Measurements from ENCODE around the gene TINAG.

Gene TINAG

GRCh38 chr6:54366667-54367327, 58.6 kb downstream of the TINAG start:
- intact Hi-C loops (cut with DNase I; ENCODE audit: low total_unique reads): no loop called here

GRCh38 chr6:54377776-54378175, 69.5 kb downstream of the TINAG start:
- no peaks in the 10 kb centered on the region for H3K4me1 ChIP-seq
- TF ChIP-seq, protein P1, sequence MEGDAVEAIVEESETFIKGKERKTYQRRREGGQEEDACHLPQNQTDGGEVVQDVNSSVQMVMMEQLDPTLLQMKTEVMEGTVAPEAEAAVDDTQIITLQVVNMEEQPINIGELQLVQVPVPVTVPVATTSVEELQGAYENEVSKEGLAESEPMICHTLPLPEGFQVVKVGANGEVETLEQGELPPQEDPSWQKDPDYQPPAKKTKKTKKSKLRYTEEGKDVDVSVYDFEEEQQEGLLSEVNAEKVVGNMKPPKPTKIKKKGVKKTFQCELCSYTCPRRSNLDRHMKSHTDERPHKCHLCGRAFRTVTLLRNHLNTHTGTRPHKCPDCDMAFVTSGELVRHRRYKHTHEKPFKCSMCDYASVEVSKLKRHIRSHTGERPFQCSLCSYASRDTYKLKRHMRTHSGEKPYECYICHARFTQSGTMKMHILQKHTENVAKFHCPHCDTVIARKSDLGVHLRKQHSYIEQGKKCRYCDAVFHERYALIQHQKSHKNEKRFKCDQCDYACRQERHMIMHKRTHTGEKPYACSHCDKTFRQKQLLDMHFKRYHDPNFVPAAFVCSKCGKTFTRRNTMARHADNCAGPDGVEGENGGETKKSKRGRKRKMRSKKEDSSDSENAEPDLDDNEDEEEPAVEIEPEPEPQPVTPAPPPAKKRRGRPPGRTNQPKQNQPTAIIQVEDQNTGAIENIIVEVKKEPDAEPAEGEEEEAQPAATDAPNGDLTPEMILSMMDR (IDR thresholded peaks at IDR 0.05): no peak
- H3K27me3 ChIP-seq: no peaks in the 10 kb centered on the region
- H3K36me3 ChIP-seq: no peaks in the 10 kb centered on the region
- intact Hi-C loops (cut with DNase I; ENCODE audit: low total_unique reads): no loop called here
- H3K27ac ChIP-seq: no peak overlapping the region
- H3K9me3 ChIP-seq: no peaks in the 10 kb centered on the region
- no peak overlapping the region for H3K4me3 ChIP-seq
- no peak for DNase-seq

More at GRCh38 chr6:54366667-54367327, 58.6 kb downstream of the TINAG start:
- no peaks in the 10 kb centered on the region for H3K27me3 ChIP-seq
- TF ChIP-seq, protein P1 (IDR thresholded peaks at IDR 0.05): no peak
- no peak overlapping the region for H3K4me3 ChIP-seq
- H3K9me3 ChIP-seq: no peaks in the 10 kb centered on the region
- DNase-seq: no peak
- no peak overlapping the region for H3K27ac ChIP-seq
- no peaks in the 10 kb centered on the region for H3K4me1 ChIP-seq
- no peaks in the 10 kb centered on the region for H3K36me3 ChIP-seq

DNA sequence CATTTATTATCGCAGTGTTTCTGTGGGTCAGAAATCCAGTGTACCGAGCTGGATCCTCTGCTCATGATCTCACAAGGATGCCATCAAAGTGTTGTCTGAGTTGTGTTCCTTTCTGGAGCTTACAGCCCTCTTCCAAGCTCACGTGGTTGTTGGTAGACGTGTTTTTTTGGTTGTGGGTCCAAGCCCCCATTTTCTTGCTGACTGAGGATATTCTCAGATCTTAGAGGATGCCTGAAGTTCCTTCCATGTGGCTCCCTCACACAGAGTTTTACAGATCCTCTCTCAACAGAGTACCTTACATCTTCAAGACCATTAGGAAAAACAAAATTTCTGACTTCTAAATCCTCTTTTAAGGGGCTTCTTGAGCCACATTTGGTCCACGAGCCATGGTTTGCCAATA, 78.1 kb downstream of the TINAG start:
- H3K27ac ChIP-seq: no peak overlapping the region
- intact Hi-C loops (cut with DNase I; ENCODE audit: low total_unique reads): no loop called here
- no peaks in the 10 kb centered on the region for H3K27me3 ChIP-seq
- no peak overlapping the region for H3K4me3 ChIP-seq
- no peaks in the 10 kb centered on the region for H3K36me3 ChIP-seq
- no peak for DNase-seq
- TF ChIP-seq, protein P1 (IDR thresholded peaks at IDR 0.05): no peak
- no peaks in the 10 kb centered on the region for H3K4me1 ChIP-seq
- H3K9me3 ChIP-seq: no peaks in the 10 kb centered on the region

- no peaks in the 10 kb centered on the region for H3K4me1 ChIP-seq
- intact Hi-C loops (cut with DNase I; ENCODE audit: low total_unique reads): no loop called here
- TF ChIP-seq, protein P1 (IDR thresholded peaks at IDR 0.05): no peak
Observed at GRCh38 chr6:54390362-54390761, 82.1 kb downstream of the TINAG start.

GRCh38 chr6:54391577-54391976, 83.3 kb downstream of the TINAG start:
- intact Hi-C loops (cut with DNase I; ENCODE audit: low total_unique reads): no loop called here
- H3K4me3 ChIP-seq: no peak overlapping the region
- TF ChIP-seq, protein P1 (IDR thresholded peaks at IDR 0.05): no peak
- no peaks in the 10 kb centered on the region for H3K36me3 ChIP-seq
- DNase-seq: no peak
- H3K27ac ChIP-seq: no peak overlapping the region
- H3K9me3 ChIP-seq: no peaks in the 10 kb centered on the region
- no peaks in the 10 kb centered on the region for H3K27me3 ChIP-seq
- H3K4me1 ChIP-seq: no peaks in the 10 kb centered on the region

More at GRCh38 chr6:54390362-54390761, 82.1 kb downstream of the TINAG start:
- H3K27ac ChIP-seq: no peak overlapping the region
- no peaks in the 10 kb centered on the region for H3K27me3 ChIP-seq
- H3K4me3 ChIP-seq: no peak overlapping the region
- DNase-seq: no peak
- H3K36me3 ChIP-seq: no peaks in the 10 kb centered on the region
- H3K9me3 ChIP-seq: no peaks in the 10 kb centered on the region

All from tibial artery (tissue), 4 donors.